Nucleus accumbens (tissue), 56 donors: ENCODE measurements around the gene STT3A.

Experiments
- DNase-seq, 56 donors: peaks; one replicate each; lab custom pipeline; 2025; lab: John Stamatoyannopoulos, UW

The STT3A gene

DNA sequence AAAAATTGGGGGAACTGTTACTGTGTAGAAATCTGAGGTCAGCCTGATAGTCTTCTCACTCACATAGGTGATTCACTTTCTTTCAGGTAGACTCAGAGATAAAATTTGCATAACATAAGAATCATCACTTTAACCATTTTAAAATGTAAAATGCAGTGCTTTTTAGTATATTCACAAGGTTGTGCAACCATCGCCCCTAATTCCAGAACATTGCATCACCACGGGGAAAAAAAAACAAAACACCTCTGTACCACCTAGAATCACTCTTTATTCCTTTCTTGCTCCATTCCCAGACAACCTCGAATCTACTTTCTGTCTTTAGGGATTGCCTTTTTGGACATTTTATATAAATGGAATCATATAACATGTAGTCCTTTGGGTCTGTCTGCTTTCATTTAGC lies 53.2 kb downstream of the STT3A start:
- no peak for DNase-seq

DNA sequence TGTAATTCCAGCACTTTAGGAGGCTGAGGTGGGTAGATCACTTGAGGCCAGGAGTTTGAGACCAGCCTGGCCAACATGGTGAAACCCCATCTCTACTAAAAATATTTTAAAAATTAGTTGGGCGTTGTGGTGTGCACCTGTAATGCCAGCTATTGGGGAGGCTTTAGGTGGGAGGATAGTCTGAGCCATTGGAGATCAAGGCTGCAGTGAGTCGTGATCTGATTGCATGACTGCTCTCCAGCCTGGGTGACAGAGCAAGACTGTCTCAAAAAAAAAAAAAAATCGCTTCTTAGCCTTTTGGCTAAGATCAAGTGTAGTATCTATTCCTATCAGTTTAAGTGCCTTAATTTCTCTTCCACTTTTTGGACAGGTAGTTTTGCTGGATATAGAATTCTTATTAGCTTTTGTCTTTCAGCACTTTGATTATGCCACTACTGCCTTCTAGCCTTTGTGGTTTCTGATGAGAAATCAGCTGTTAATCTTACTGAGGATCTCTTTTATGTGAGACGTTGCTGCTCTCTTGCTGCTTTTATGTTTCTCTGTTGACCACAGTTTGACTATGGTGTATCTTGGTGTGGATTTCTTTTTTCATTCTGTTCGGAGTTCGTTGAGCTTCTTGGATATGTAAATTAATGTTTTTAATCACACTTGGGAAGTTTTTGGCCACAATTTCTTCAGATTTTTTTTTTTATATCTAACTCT lies 57.0 kb downstream of the STT3A start:
- no peak for DNase-seq

DNA sequence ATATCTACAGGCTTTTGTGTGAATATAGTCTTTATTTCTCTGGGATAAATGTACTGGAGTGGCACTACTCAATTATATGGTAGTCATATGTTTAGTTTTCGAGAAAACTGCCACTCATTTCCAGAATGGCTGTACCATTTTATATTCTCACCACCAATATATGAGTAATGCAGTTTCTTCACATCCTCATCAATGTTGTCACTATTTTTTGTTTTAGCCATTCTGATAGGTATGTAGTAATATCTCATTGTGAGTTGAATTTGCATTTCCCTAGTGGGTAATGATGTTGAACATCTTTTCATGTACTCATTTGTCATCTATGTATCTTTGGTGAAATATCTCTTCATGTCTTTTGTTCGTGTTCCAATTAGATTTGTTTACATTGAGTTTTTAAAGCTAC lies 70.0 kb downstream of the STT3A start:
- DNase-seq = no peak

DNA sequence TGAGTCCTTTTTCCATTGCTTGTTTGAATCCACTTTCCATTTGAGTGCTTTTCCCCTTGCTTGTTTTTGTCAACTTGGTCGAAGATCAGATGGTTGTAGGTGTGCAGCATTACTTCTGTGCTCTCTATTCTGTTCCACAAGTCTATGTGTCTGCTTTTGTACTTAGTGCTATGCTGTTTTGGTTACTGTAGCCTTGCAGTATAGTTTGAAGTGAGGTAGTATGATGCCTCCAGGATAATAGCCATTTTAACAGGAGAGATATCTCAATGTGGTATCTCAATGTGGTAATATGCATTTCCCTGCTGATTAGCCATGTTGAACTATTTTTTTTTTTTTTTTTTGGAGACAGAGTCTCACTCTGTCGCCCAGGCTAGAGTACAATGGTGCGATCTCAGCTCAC lies 71.3 kb downstream of the STT3A start:
- DNase-seq = no peak

DNA sequence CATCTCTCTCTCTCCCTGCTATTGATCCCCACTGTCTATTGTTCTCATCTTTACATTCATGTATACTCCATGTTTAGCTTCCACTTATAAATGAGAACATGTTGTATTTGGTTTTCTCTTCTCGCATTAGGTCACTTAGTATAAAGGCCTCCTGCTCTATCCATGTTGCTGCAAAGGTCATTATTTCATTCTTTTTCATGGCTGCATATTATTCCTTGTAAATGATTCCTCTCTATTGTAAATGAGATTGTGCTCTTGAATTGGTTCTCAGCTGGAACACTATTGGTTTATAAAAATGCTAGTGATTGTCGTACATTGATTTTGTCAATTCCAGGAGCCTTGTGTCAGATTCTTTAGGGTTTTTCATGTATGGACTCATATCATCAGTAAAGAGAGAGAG lies 74.5 kb downstream of the STT3A start:
- no peak for DNase-seq

DNA sequence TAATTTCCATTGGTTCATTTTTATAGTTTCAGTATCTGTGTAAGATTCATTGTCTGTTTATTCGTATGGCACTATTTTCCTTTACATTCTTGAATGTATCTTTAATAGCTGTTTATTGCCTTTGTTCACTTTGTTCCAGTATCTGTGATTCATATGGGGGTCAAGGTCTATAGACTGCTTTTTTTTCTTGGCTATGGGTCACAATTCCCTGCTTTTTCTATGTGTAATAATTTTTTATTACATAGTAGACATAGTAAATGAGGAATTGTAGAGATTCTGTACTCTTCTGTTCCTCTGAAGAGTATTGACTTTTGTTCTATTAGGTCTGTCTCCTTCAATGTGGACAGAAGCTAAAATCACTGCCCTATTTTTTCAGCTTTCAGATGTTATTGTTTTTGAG lies 77.5 kb downstream of the STT3A start:
- DNase-seq = no peak

DNA sequence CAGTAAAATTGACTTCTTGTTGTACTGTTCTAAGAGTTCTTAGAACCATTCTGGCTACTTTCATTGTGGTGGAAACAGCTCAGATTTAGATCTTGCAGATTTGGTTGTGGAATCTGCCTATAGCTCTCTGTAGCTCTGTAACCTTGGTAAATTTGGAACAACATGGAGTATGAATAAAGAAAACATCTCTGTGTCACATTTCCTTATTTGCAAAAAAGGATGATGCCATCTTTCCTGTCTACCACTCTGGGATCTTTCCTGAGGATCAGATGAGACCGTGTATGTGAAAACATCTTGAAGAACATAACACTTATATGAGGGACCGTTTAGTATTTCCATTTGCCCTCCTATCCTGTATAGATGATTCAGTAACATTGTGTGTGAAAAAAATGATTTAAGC lies 78.9 kb downstream of the STT3A start:
- DNase-seq = no peak
